Keratinocyte (primary cell): ENCODE results near the gene IRX4. TPM values are rescaled to one million over a fixed set of nuclear protein-coding genes. Genes with fewer than 3 reads are reported as not detected.

Experiments
- DNase-seq: peaks from one replicate; pipeline ENCODE4 v3.0.0-alpha.2; 2011; ENCODE audit warnings: low read depth, missing footprints, low spot score
- FAIRE-seq: peaks from 2 replicates; lab custom pipeline; 2011; peaks lifted over from hg19 to GRCh38; lab: Jason Lieb, UNC
- H2AFZ ChIP-seq: 2 replicates; pipeline ENCODE4 v1.6.0; 2012; ENCODE audit warnings: low read length, control low read depth, inconsistent platforms; ENCODE audit not compliant: control insufficient read depth
- H3K27ac ChIP-seq: 2 replicates; pipeline ENCODE4 v1.5.1; 2011; ENCODE audit warnings: low read length; ENCODE audit not compliant: control insufficient read depth, insufficient read depth
- H3K27me3 ChIP-seq: 3 replicates; pipeline ENCODE4 v1.6.0; 2011; ENCODE audit warnings: low read length; ENCODE audit not compliant: control insufficient read depth, insufficient read depth; ENCODE audit errors: extremely low read depth
- H3K36me3 ChIP-seq, 2 experiments: 2 replicates in 1 of 2; 3 replicates in 1 of 2; pipeline ENCODE4 v1.5.1; 2011; ENCODE audit warnings: low read length in 2 of 2, mild to moderate bottlenecking in 1 of 2; ENCODE audit not compliant: control insufficient read depth in 2 of 2, insufficient read depth in 2 of 2; ENCODE audit errors: extremely low read depth in 1 of 2
- H3K4me1 ChIP-seq: 3 replicates; pipeline ENCODE4 v1.5.1; 2011; ENCODE audit warnings: low read length; ENCODE audit not compliant: control insufficient read depth, insufficient read depth; ENCODE audit errors: extremely low read depth
- H3K4me2 ChIP-seq: 3 replicates; pipeline ENCODE4 v1.6.0; 2011; ENCODE audit warnings: low read depth, low read length; ENCODE audit not compliant: control insufficient read depth, insufficient read depth; ENCODE audit errors: extremely low read depth
- H3K4me3 ChIP-seq, 3 experiments: fragments of 200-600 bp in 1 of 3; sonication (generic) in 1 of 3; 2 replicates in 2 of 3; 3 replicates in 1 of 3; pipeline ENCODE4 v1.5.1; 2011 to 2016; ENCODE audit warnings: low read length in 3 of 3, mild to moderate bottlenecking in 3 of 3, control low read depth in 2 of 3, inconsistent platforms in 1 of 3, low read depth in 1 of 3, mixed read lengths in 1 of 3, mixed run types in 1 of 3, moderate library complexity in 1 of 3; ENCODE audit not compliant: control insufficient read depth in 2 of 3, insufficient read depth in 2 of 3; ENCODE audit errors: extremely low read depth in 1 of 3
- H3K79me2 ChIP-seq: 2 replicates; pipeline ENCODE4 v1.6.0; 2012; ENCODE audit warnings: low read length; ENCODE audit not compliant: control insufficient read depth, insufficient read depth
- H3K9ac ChIP-seq: 3 replicates; pipeline ENCODE4 v1.6.0; 2011; ENCODE audit warnings: low read length; ENCODE audit not compliant: control insufficient read depth, insufficient read depth; ENCODE audit errors: extremely low read depth
- H3K9me1 ChIP-seq: 3 replicates; pipeline ENCODE4 v1.6.0; 2011; ENCODE audit warnings: low read length; ENCODE audit not compliant: control insufficient read depth, insufficient read depth; ENCODE audit errors: extremely low read depth
- H3K9me3 ChIP-seq: 2 replicates; pipeline ENCODE4 v1.5.1; 2012; ENCODE audit warnings: low read depth, low read length; ENCODE audit not compliant: control insufficient read depth
- H4K20me1 ChIP-seq: 3 replicates; pipeline ENCODE4 v1.6.0; 2011; ENCODE audit warnings: low read length; ENCODE audit not compliant: control insufficient read depth, insufficient read depth; ENCODE audit errors: extremely low read depth
- CTCF ChIP-seq, 3 experiments: IDR thresholded peaks in 1 of 3; conservative IDR thresholded peaks in 1 of 3; optimal IDR thresholded peaks in 1 of 3; 2 replicates in 2 of 3; 3 replicates in 1 of 3; pipeline versions ENCODE3 to v1.5.1; 2011; ENCODE audit warnings: low read length in 3 of 3, mild to moderate bottlenecking in 3 of 3, moderate library complexity in 2 of 3, control low read depth in 1 of 3, inconsistent platforms in 1 of 3; ENCODE audit not compliant: insufficient read depth in 2 of 3; ENCODE audit errors: extremely low read depth in 1 of 3
- EZH2 ChIP-seq: IDR thresholded peaks from one replicate; pipeline ENCODE4 v1.6.1; 2012; ENCODE audit warnings: inconsistent platforms, mild to moderate bottlenecking, low read length, moderate library complexity
- dilution Hi-C: fragments of 300-500 bp; cut with MboI; formaldehyde crosslinking; loops from one replicate; pipeline ENCODE4 v1.7.0; 2020; ENCODE audit warnings: low sequenced_read_pairs; ENCODE audit not compliant: extremely low pct_ligation_motif_present
- polyA plus RNA-seq, 5 experiments: library from polyadenylated mRNA; depleted of rRNA in 3 of 5; stranded (reverse) in 3 of 5; stranded (forward) in 1 of 5; unstranded in 1 of 5; fragments of >200 nt; gene quantifications; 1 replicate in 1 of 5; 2 replicates in 3 of 5; 3 replicates in 1 of 5; pipeline versions ENCODE4 v1.2.1 to v1.2.3, GENCODE V29; 2011 to 2012; ENCODE audit warnings: missing spikeins in 2 of 5, low read depth in 1 of 5, low replicate concordance in 1 of 5

IRX4 gene
- polyA plus RNA-seq, 1 donor (not counting 4 experiments of a cell fraction or from before 2014, with no cell fraction given): 18.2 TPM

- FAIRE-seq: no peak
- dilution Hi-C loops: no loop called here
- no peaks in the 10 kb centered on the region for H3K9me1 ChIP-seq
- no peak overlapping the region for H2AFZ ChIP-seq
- no peak overlapping the region for H3K27ac ChIP-seq
- H3K9ac ChIP-seq: no peak overlapping the region
- H3K9me3 ChIP-seq: no peaks in the 10 kb centered on the region
- TF ChIP-seq EZH2: no peak
- TF ChIP-seq CTCF (optimal IDR thresholded peaks at IDR 0.05 in 1 of 3, IDR thresholded peaks at IDR 0.05 in 1 of 3, conservative IDR thresholded peaks at IDR 0.05 in 1 of 3; ENCODE audit: extremely low read depth in 1 of 3, insufficient read depth in 2 of 3, low read length in 3 of 3): no peak
- no peaks in the 10 kb centered on the region for H3K27me3 ChIP-seq
- peaks cover 8% of the 10 kb centered on the region for H3K4me1 ChIP-seq
- H3K36me3 ChIP-seq: peaks cover 15 to 23% of the 10 kb centered on the region in 2 experiments
- no peak overlapping the region for H3K4me3 ChIP-seq
- no peaks in the 10 kb centered on the region for H4K20me1 ChIP-seq
- no peak overlapping the region for H3K4me2 ChIP-seq
- H3K79me2 ChIP-seq: peaks cover 35% of the 10 kb centered on the region
- no peak for DNase-seq
Measured at GRCh38 chr5:1880377-1881025, 2.2 kb downstream of the IRX4 start.

- Histone ChIP-seq H3K4me2 (no peak overlapping the region), H3K79me2 (peaks cover 26% of the 10 kb centered on the region)
- dilution Hi-C loops: no loop called here
Measured at GRCh38 chr5:1879292-1880263, 3.1 kb downstream of the IRX4 start.

More at GRCh38 chr5:1879292-1880263, 3.1 kb downstream of the IRX4 start:
- no peak overlapping the region for H2AFZ ChIP-seq
- peaks cover 8% of the 10 kb centered on the region for H3K4me1 ChIP-seq
- H3K9ac ChIP-seq: no peak overlapping the region
- no peak overlapping the region for H3K4me3 ChIP-seq
- TF ChIP-seq EZH2: no peak
- TF ChIP-seq CTCF (optimal IDR thresholded peaks at IDR 0.05 in 1 of 3, IDR thresholded peaks at IDR 0.05 in 1 of 3, conservative IDR thresholded peaks at IDR 0.05 in 1 of 3; ENCODE audit: extremely low read depth in 1 of 3, insufficient read depth in 2 of 3, low read length in 3 of 3): no peak
- H3K36me3 ChIP-seq: peaks cover 15 to 23% of the 10 kb centered on the region in 2 experiments
- no peaks in the 10 kb centered on the region for H4K20me1 ChIP-seq
- H3K27me3 ChIP-seq: no peaks in the 10 kb centered on the region
- H3K9me3 ChIP-seq: no peaks in the 10 kb centered on the region
- no peak for DNase-seq
- no peaks in the 10 kb centered on the region for H3K9me1 ChIP-seq
- no peak overlapping the region for H3K27ac ChIP-seq
- no peak for FAIRE-seq
